GM12891 (cell line): Measurements from ENCODE around the gene ENOX1.

ENCODE experiments used
- PAX5 ChIP-seq: IDR thresholded peaks from 2 replicates; pipeline ENCODE4 v1.6.1; 2011; ENCODE audit warnings: low read length, moderate library complexity, mild to moderate bottlenecking; ENCODE audit not compliant: insufficient read depth, severe bottlenecking
- POLR2A ChIP-seq: IDR thresholded peaks from 2 replicates; pipeline ENCODE4 v1.6.1; 2011; ENCODE audit warnings: low read depth, low read length, control low read depth
- POLR2AphosphoS5 ChIP-seq: IDR thresholded peaks from 2 replicates; pipeline ENCODE4 v1.6.1; 2011; ENCODE audit warnings: low read depth, low read length, control low read depth
- POU2F2 ChIP-seq: IDR thresholded peaks from 2 replicates; pipeline ENCODE4 v1.6.1; 2011; ENCODE audit warnings: low read depth, mild to moderate bottlenecking, control low read depth, low read length, moderate library complexity
- SPI1 ChIP-seq: IDR thresholded peaks from 2 replicates; pipeline ENCODE4 v1.6.1; 2011; ENCODE audit warnings: low read depth, low read length, control low read depth
- TAF1 ChIP-seq: IDR thresholded peaks from 2 replicates; pipeline ENCODE4 v1.6.1; 2011; ENCODE audit warnings: low read depth, low read length, control low read depth

DNA sequence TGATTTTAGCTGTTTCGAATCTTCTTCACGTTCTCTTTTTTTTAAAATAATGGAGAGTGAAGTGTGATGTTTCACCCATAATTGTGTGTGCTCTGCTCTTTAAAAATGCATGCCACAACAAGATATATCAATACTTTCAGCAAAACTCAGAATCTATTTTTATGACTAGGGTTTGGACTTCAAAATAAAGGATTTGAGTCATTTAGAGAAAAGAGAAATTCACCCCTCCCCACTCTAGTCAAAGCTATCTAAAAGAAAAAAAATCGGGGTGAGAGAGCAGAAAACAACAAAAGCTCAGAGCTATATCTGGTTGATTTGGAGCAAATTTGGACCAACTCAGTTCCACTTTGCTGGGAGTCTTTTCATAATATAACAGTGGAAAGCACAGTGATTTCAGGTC, 518.9 kb downstream of the ENOX1 start:
- no peak for TF ChIP-seq POLR2AphosphoS5
- no peak for TF ChIP-seq POLR2A
- no peak for TF ChIP-seq TAF1
- TF ChIP-seq PAX5, result no peak
- TF ChIP-seq SPI1, result no peak
- TF ChIP-seq POU2F2, result no peak
